ENCODE measurements around the gene DCLK3. TPM values are rescaled to one million over a fixed set of nuclear protein-coding genes. Genes with fewer than 3 reads are reported as not detected.

Gene DCLK3, protein sequence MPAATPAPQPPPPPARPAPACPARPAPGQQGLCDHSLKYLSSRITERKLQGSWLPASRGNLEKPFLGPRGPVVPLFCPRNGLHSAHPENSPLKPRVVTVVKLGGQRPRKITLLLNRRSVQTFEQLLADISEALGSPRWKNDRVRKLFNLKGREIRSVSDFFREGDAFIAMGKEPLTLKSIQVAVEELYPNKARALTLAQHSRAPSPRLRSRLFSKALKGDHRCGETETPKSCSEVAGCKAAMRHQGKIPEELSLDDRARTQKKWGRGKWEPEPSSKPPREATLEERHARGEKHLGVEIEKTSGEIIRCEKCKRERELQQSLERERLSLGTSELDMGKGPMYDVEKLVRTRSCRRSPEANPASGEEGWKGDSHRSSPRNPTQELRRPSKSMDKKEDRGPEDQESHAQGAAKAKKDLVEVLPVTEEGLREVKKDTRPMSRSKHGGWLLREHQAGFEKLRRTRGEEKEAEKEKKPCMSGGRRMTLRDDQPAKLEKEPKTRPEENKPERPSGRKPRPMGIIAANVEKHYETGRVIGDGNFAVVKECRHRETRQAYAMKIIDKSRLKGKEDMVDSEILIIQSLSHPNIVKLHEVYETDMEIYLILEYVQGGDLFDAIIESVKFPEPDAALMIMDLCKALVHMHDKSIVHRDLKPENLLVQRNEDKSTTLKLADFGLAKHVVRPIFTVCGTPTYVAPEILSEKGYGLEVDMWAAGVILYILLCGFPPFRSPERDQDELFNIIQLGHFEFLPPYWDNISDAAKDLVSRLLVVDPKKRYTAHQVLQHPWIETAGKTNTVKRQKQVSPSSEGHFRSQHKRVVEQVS
- total RNA-seq = not detected
- 0.02 TPM for total RNA-seq (2013)

GRCh38 chr3:36763850-36764703, at the start of gene DCLK3:
TSS of gene DCLK3 (minus strand) at chr3:36764553. CDS start at chr3:36764263, 290 bp downstream.
- peaks cover 63 to 83% of the 10 kb centered on the region in 2 donors for H3K27me3 Mint-ChIP-seq (ENCODE audit: low read depth in 2 of 2)
- DNase-seq = no peak
- Histone ChIP-seq H3K4me3 (ENCODE audit: low read length) (no peak within 1 kb of the TSS), H3K4me1 (ENCODE audit: control insufficient read depth, insufficient read depth, low read length) (no peaks in the 10 kb centered on the region), H3K27ac (ENCODE audit: low read length) (no peak within 1 kb of the TSS), H3K27me3 (ENCODE audit: control insufficient read depth, insufficient read depth, low read length) (peaks cover 13% of the 10 kb centered on the region), H3K9me3 (ENCODE audit: control insufficient read depth, insufficient read depth, low read length) (no peaks in the 10 kb centered on the region), H3K36me3 (ENCODE audit: control insufficient read depth, insufficient read depth, low read length) (no peaks in the 10 kb centered on the region)
- 4% methylated on average over 99 of the region's 99 CpGs for WGBS (ENCODE audit: insufficient coverage)
- TF ChIP-seq CTCF (IDR thresholded peaks at IDR 0.05) = no peak
- intact Hi-C loops (cut with micrococcal nuclease) = no loop called here
- H3K4me3 Mint-ChIP-seq = peak within 1 kb of the TSS; percentile 63
- H3K9me3 Mint-ChIP-seq = no peaks in the 10 kb centered on the region
- ATAC-seq = peak in 2 of 3 donors; percentile 24 to 38
- H3K4me1 Mint-ChIP-seq = peaks cover 7% of the 10 kb centered on the region in 2 donors
- H3K27ac Mint-ChIP-seq = no peak within 1 kb of the TSS
- no peaks in the 10 kb centered on the region for H3K36me3 Mint-ChIP-seq

DNA sequence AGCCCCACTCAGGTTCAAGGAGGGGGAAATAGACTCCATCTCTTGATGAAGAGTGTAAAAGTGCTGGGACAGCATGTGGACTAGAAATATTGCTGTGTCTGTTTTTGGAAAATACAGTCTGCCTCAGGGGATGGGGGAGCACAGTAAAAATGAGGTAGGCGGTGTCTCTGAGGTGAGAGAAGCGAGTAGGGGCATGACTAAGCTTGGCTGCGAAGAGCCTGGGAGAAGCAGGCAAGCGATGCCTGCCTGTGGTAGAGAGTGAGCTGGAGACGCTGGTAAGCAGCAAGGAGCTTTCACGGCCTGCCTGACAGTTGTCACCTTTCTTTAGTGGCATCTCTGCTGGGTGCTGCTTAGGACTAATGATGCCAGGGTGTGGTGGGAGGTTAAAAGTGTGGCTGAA, 49.0 kb upstream of the DCLK3 start:
- H3K4me1 Mint-ChIP-seq = peaks cover 0 to 3% of the 10 kb centered on the region in 2 donors

DNA sequence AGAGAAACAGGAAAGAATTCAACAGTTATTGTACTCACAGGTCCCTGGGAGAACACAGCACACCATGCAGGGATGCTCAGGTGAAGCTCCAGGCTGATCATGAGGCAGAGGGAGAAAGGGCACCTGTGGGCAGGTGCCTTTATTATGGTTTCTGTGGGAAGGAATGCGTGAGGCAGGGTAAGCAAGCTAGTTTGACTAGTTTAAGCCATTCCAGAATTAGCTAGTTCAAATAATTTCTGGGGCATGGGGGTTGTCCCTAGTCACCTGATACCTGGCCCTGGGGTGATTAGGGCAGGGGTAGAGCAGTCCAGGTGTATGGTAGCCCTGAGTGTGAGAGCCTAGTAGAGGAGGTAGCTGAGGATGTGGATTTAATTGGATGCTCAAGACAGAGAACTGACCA, 47.9 kb upstream of the DCLK3 start:
- H3K4me1 Mint-ChIP-seq = no peaks in the 10 kb centered on the region
- Histone ChIP-seq H3K4me1 (ENCODE audit: control insufficient read depth, insufficient read depth, low read length) (no peaks in the 10 kb centered on the region), H3K9me3 (ENCODE audit: control insufficient read depth, insufficient read depth, low read length) (no peaks in the 10 kb centered on the region), H3K27me3 (ENCODE audit: control insufficient read depth, insufficient read depth, low read length) (no peaks in the 10 kb centered on the region), H3K27ac (ENCODE audit: low read length) (no peak overlapping the region), H3K4me3 (ENCODE audit: low read length) (no peak overlapping the region), H3K36me3 (ENCODE audit: control insufficient read depth, insufficient read depth, low read length) (no peaks in the 10 kb centered on the region)
- ATAC-seq (no peak), DNase-seq (no peak)
- intact Hi-C loops (cut with micrococcal nuclease) = no loop called here
- no peak overlapping the region for H3K27ac Mint-ChIP-seq
- TF ChIP-seq CTCF (IDR thresholded peaks at IDR 0.05) = no peak
- H3K9me3 Mint-ChIP-seq = no peaks in the 10 kb centered on the region
- H3K4me3 Mint-ChIP-seq = no peak overlapping the region
- no peaks in the 10 kb centered on the region for H3K36me3 Mint-ChIP-seq
- WGBS (ENCODE audit: insufficient coverage) = 95% methylated on average over 1 of the region's 1 CpG
- H3K27me3 Mint-ChIP-seq (ENCODE audit: low read depth in 2 of 2) = no peaks in the 10 kb centered on the region

More for the DNA sequence above, 49.0 kb upstream of the DCLK3 start:
- 86% methylated on average over 6 of the region's 6 CpGs for WGBS (ENCODE audit: insufficient coverage)
- DNase-seq (no peak), ATAC-seq (no peak)
- Histone ChIP-seq H3K4me1 (ENCODE audit: control insufficient read depth, insufficient read depth, low read length) (no peaks in the 10 kb centered on the region), H3K4me3 (ENCODE audit: low read length) (no peak overlapping the region), H3K9me3 (ENCODE audit: control insufficient read depth, insufficient read depth, low read length) (no peaks in the 10 kb centered on the region), H3K27me3 (ENCODE audit: control insufficient read depth, insufficient read depth, low read length) (no peaks in the 10 kb centered on the region), H3K36me3 (ENCODE audit: control insufficient read depth, insufficient read depth, low read length) (no peaks in the 10 kb centered on the region), H3K27ac (ENCODE audit: low read length) (no peak overlapping the region)
- H3K27ac Mint-ChIP-seq = peak overlapping the region in 1 of 2 donors; percentile 4
- intact Hi-C loops (cut with micrococcal nuclease) = no loop called here
- no peaks in the 10 kb centered on the region for H3K9me3 Mint-ChIP-seq
- no peak overlapping the region for H3K4me3 Mint-ChIP-seq
- no peaks in the 10 kb centered on the region for H3K27me3 Mint-ChIP-seq (ENCODE audit: low read depth in 2 of 2)
- no peak for TF ChIP-seq CTCF (IDR thresholded peaks at IDR 0.05)
- no peaks in the 10 kb centered on the region for H3K36me3 Mint-ChIP-seq
